CD14-positive monocyte (primary cell): Measurements from ENCODE around the gene LMO7. TPM values are rescaled to one million over a fixed set of nuclear protein-coding genes. Genes with fewer than 3 reads are reported as not detected.

ENCODE experiments used
- DNase-seq, 3 donors: peaks; one replicate each; pipeline ENCODE4 v3.0.0-alpha.2; 2011 to 2022
- H2AFZ ChIP-seq: 2 replicates; pipeline ENCODE4 v1.6.0; 2012; ENCODE audit warnings: mild to moderate bottlenecking, low read depth, low read length, inconsistent platforms; ENCODE audit not compliant: insufficient read depth, poor library complexity, severe bottlenecking
- H3K27ac ChIP-seq, 2 donors: 1 replicate in 1 of 2; 2 replicates in 1 of 2; pipeline ENCODE4 v1.5.1; 2012 to 2013; ENCODE audit warnings: low read length in 2 of 2, control low read depth in 1 of 2, inconsistent platforms in 1 of 2, low read depth in 1 of 2, mild to moderate bottlenecking in 1 of 2
- H3K27me3 ChIP-seq, 2 donors: one replicate each; pipeline versions ENCODE4 v1.6.0 to v1.6.1; 2011 to 2013; ENCODE audit warnings: low read length in 2 of 2; ENCODE audit not compliant: control insufficient read depth in 2 of 2, insufficient read depth in 2 of 2
- H3K36me3 ChIP-seq, 2 donors: replicated peaks in 1 of 2; 1 replicate in 1 of 2; 2 replicates in 1 of 2; pipeline versions ENCODE4 v1.5.1 to v1.6.1; 2012 to 2013; ENCODE audit warnings: low read length in 2 of 2, control low read depth in 1 of 2, inconsistent platforms in 1 of 2, mild to moderate bottlenecking in 1 of 2; ENCODE audit not compliant: insufficient read depth in 2 of 2, control insufficient read depth in 1 of 2
- H3K4me1 ChIP-seq, 2 donors: 1 replicate in 1 of 2; 2 replicates in 1 of 2; pipeline versions ENCODE4 v1.5.1 to v1.6.1; 2012 to 2013; ENCODE audit warnings: low read length in 2 of 2, control low read depth in 1 of 2, inconsistent platforms in 1 of 2, mild to moderate bottlenecking in 1 of 2, moderate library complexity in 1 of 2; ENCODE audit not compliant: insufficient read depth in 2 of 2, control insufficient read depth in 1 of 2
- H3K4me2 ChIP-seq: replicated peaks from 2 replicates; pipeline ENCODE3; 2012; ENCODE audit warnings: low read length, moderate library complexity, mild to moderate bottlenecking; ENCODE audit not compliant: poor library complexity, severe bottlenecking; ENCODE audit errors: extremely low read depth
- H3K4me3 ChIP-seq, 3 experiments: fragments of 200-600 bp in 1 of 3; sonication (generic) in 1 of 3; replicated peaks in 1 of 3; 1 replicate in 2 of 3; 2 replicates in 1 of 3; pipeline ENCODE4 v1.5.1; 2011 to 2013; ENCODE audit warnings: low read length in 3 of 3, mild to moderate bottlenecking in 3 of 3, control low read depth in 2 of 3, low read depth in 2 of 3, inconsistent platforms in 1 of 3, moderate library complexity in 1 of 3
- H3K79me2 ChIP-seq: 2 replicates; pipeline ENCODE4 v1.6.0; 2012; ENCODE audit warnings: mild to moderate bottlenecking, control low read depth, inconsistent platforms, low read length, moderate library complexity; ENCODE audit not compliant: insufficient read depth
- H3K9ac ChIP-seq: 2 replicates; pipeline ENCODE4 v1.6.0; 2017; ENCODE audit warnings: low read length, mild to moderate bottlenecking; ENCODE audit not compliant: insufficient read depth, poor library complexity, severe bottlenecking
- H3K9me3 ChIP-seq, 2 donors: replicated peaks in 1 of 2; 1 replicate in 1 of 2; 2 replicates in 1 of 2; pipeline versions ENCODE4 v1.5.1 to v1.6.1; 2012 to 2013; ENCODE audit warnings: low read length in 2 of 2, control low read depth in 1 of 2; ENCODE audit not compliant: control insufficient read depth in 1 of 2, insufficient read depth in 1 of 2
- H4K20me1 ChIP-seq: 2 replicates; pipeline ENCODE4 v1.6.0; 2012; ENCODE audit warnings: mild to moderate bottlenecking, low read length, control low read depth, moderate library complexity; ENCODE audit not compliant: insufficient read depth
- H3K27ac Mint-ChIP-seq, 7 donors: one replicate each; pipeline ENCODE4 v1.8.0; 2020; ENCODE audit warnings: mild to moderate bottlenecking in 7 of 7, mixed read lengths in 7 of 7, moderate library complexity in 6 of 7, inconsistent platforms in 2 of 7
- H3K27me3 Mint-ChIP-seq, 3 donors: one replicate each; pipeline ENCODE4 v1.8.0; 2021 to 2022; ENCODE audit warnings: low read depth in 3 of 3, mild to moderate bottlenecking in 3 of 3, mixed read lengths in 3 of 3, moderate library complexity in 3 of 3, inconsistent platforms in 1 of 3
- H3K36me3 Mint-ChIP-seq, 2 donors: one replicate each; pipeline ENCODE4 v1.8.0; 2020; ENCODE audit warnings: mixed read lengths in 2 of 2, inconsistent platforms in 1 of 2, mild to moderate bottlenecking in 1 of 2
- H3K4me1 Mint-ChIP-seq: one replicate; pipeline ENCODE4 v1.8.0; 2020; ENCODE audit warnings: mild to moderate bottlenecking, mixed read lengths
- H3K4me3 Mint-ChIP-seq, 2 donors: one replicate each; pipeline ENCODE4 v1.8.0; 2020; ENCODE audit warnings: mild to moderate bottlenecking in 2 of 2, mixed read lengths in 2 of 2, moderate library complexity in 1 of 2
- H3K9me3 Mint-ChIP-seq, 7 donors: one replicate each; pipeline ENCODE4 v1.8.0; 2020 to 2022; ENCODE audit warnings: mixed read lengths in 7 of 7, mild to moderate bottlenecking in 6 of 7, moderate library complexity in 6 of 7, inconsistent platforms in 2 of 7
- WGBS: methylation state at CpG from one replicate; pipeline ENCODE4 v1.1.5; 2013; ENCODE audit warnings: missing lambda C conversion rate; ENCODE audit not compliant: insufficient coverage; 5-methylcytosine and 5-hydroxymethylcytosine counted together
- intact Hi-C, 2 donors: fragments of 100-400 bp; cut with micrococcal nuclease; formaldehyde crosslinking; loops; one replicate each; pipeline versions ENCODE4 v1.15.0 to v1.15.1; 2023
- polyA plus RNA-seq, 3 donors: library from polyadenylated mRNA; depleted of rRNA in 1 of 3; unstranded in 2 of 3; stranded (reverse) in 1 of 3; fragments of 300-500 nt in 2 of 3; fragments of >200 nt in 1 of 3; fragmentation: Illumina TruSeq in 2 of 3; gene quantifications; 1 replicate in 2 of 3; 2 replicates in 1 of 3; pipeline ENCODE4 v1.2.3, GENCODE V29; 2012 to 2021
- TF ChIP-seq, protein P1 (sequence below): fragments of 200-600 bp; IDR thresholded peaks from one replicate; pipeline ENCODE4 v1.8.0; 2022; ENCODE audit warnings: antibody characterized with exemption, mild to moderate bottlenecking

The LMO7 gene
- polyA plus RNA-seq, 3 donors, result 0.79 to 1.6 (median 0.90) TPM

DNA sequence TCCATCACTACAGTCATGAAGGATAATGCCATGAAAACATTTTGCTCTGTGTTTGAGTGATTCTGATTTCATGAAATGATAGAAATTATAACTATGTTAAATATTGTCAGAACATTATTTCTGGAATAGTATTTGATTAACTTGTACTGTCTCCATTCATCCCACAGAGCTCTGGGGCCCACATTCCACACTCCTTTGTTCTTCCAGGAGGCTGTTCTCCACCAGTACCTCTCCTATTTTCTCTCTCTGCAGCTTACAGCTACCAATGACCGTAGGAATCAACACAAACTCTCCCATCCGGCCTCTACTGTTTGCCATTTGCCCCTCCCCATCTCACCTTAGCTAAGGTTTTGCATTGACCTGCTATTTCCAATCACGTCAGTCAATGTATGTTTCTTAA lies 240.9 kb downstream of the LMO7 start:
- Mint-ChIP-seq H3K4me1 (peaks cover 25% of the 10 kb centered on the region), H3K4me3 (no peak overlapping the region), H3K36me3 (no peaks in the 10 kb centered on the region), H3K9me3 (no peaks in the 10 kb centered on the region), H3K27me3 (peaks cover 0 to 6% (median 1%) of the 10 kb centered on the region in 3 donors), H3K27ac (no peak overlapping the region)
- TF ChIP-seq, protein P1, sequence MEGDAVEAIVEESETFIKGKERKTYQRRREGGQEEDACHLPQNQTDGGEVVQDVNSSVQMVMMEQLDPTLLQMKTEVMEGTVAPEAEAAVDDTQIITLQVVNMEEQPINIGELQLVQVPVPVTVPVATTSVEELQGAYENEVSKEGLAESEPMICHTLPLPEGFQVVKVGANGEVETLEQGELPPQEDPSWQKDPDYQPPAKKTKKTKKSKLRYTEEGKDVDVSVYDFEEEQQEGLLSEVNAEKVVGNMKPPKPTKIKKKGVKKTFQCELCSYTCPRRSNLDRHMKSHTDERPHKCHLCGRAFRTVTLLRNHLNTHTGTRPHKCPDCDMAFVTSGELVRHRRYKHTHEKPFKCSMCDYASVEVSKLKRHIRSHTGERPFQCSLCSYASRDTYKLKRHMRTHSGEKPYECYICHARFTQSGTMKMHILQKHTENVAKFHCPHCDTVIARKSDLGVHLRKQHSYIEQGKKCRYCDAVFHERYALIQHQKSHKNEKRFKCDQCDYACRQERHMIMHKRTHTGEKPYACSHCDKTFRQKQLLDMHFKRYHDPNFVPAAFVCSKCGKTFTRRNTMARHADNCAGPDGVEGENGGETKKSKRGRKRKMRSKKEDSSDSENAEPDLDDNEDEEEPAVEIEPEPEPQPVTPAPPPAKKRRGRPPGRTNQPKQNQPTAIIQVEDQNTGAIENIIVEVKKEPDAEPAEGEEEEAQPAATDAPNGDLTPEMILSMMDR, result no peak
- H2AFZ ChIP-seq, result no peak overlapping the region
- WGBS, result 95% methylated on average over 3 of the region's 3 CpGs
- H3K4me3 ChIP-seq, result no peak overlapping the region
- no peak overlapping the region for H3K27ac ChIP-seq
- no peaks in the 10 kb centered on the region for H3K79me2 ChIP-seq
- intact Hi-C loops, result loop anchor here in 1 of 2 donors (10.0 kb wide), 1 partner anchor 598 kb away; no protein-coding TSS in a partner anchor
- H3K4me2 ChIP-seq, result no peak overlapping the region
- H4K20me1 ChIP-seq, result no peaks in the 10 kb centered on the region
- H3K9me3 ChIP-seq, result no peaks in the 10 kb centered on the region
- H3K4me1 ChIP-seq, result peaks cover 17 to 26% of the 10 kb centered on the region in 2 donors
- no peak for DNase-seq
- H3K27me3 ChIP-seq, result peaks cover 0 to 2% of the 10 kb centered on the region in 2 donors
- no peak overlapping the region for H3K9ac ChIP-seq
- no peaks in the 10 kb centered on the region for H3K36me3 ChIP-seq

DNA sequence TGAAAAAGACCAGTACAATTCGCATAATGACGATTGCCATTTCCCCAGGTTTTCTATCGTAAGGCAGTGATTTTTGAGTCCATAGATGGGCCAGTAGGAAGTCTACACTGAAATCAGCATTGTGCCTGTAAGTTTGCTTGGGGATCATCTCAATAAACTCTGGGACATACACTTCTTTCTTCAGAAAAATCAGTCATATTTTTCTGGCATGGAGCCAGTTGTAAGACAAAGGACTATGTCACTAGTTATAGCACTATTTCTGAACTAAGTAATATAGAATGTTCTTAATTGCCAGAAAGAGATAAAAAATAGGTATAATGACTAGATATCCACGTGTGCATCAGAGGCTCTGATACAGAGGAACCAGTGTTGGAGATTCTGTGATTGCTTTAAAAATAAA lies 243.5 kb downstream of the LMO7 start:
- Mint-ChIP-seq H3K4me1 (peaks cover 12% of the 10 kb centered on the region), H3K36me3 (no peaks in the 10 kb centered on the region), H3K4me3 (no peak overlapping the region), H3K9me3 (peaks cover 0 to 2% (median 0%) of the 10 kb centered on the region in 7 donors), H3K27ac (no peak overlapping the region), H3K27me3 (peaks cover 0 to 6% (median 0%) of the 10 kb centered on the region in 3 donors)
- no peak overlapping the region for H3K9ac ChIP-seq
- intact Hi-C loops, result loop anchor here in 1 of 2 donors (10.0 kb wide), 1 partner anchor 595 kb away; no protein-coding TSS in a partner anchor
- H3K79me2 ChIP-seq, result no peaks in the 10 kb centered on the region
- no peak overlapping the region for H3K27ac ChIP-seq
- H3K4me2 ChIP-seq, result no peak overlapping the region
- no peaks in the 10 kb centered on the region for H3K36me3 ChIP-seq
- no peaks in the 10 kb centered on the region for H3K27me3 ChIP-seq
- TF ChIP-seq, protein P1, result no peak
- no peaks in the 10 kb centered on the region for H4K20me1 ChIP-seq
- no peak overlapping the region for H3K4me3 ChIP-seq
- H3K9me3 ChIP-seq, result no peaks in the 10 kb centered on the region
- peaks cover 3 to 12% of the 10 kb centered on the region in 2 donors for H3K4me1 ChIP-seq
- no peak for DNase-seq
- 90% methylated on average over 2 of the region's 4 CpGs for whole genome bisulfite sequencing
- H2AFZ ChIP-seq, result no peak overlapping the region
